ENCODE data around the gene TCEAL2. TPM values are rescaled to one million over a fixed set of nuclear protein-coding genes. Genes with fewer than 3 reads are reported as not detected.

The TCEAL2 gene
- not detected in 2 replicates for total RNA-seq

GRCh38 chrX:102125436-102125835 lies at the start of gene TCEAL2:
Gene TCEAL2, plus strand, starts transcription at chrX:102125679. Its CDS starts 1,152 bp downstream, at chrX:102126831.

GRCh38 chrX:102142274-102142673 lies 16.8 kb downstream of the TCEAL2 start, which contains the start of gene TCEAL6:
Gene TCEAL6, minus strand, starts transcription at chrX:102142481.

GRCh38 chrX:102155806-102156179 lies 30.3 kb downstream of the TCEAL2 start, which contains the start of gene BEX5:
Gene BEX5, minus strand, starts transcription at chrX:102155977. Its CDS starts 1,712 bp downstream, at chrX:102154265.

Other genes starting within 250 kb of the TCEAL2 start
- 0.81 and 2.5 TPM in 2 replicates for gene ZMAT1, start 193.7 kb upstream of the TCEAL2 start, total RNA-seq
- gene TCEAL6, start 16.8 kb downstream of the TCEAL2 start, total RNA-seq = not detected in 2 replicates
- gene BEX5, start 30.3 kb downstream of the TCEAL2 start, total RNA-seq = 0.16 TPM in 1 of 2 replicates, not detected in the other
- gene TCP11X1, start 89.6 kb downstream of the TCEAL2 start, total RNA-seq = not detected in 2 replicates
- gene NXF2, start 121.5 kb downstream of the TCEAL2 start, total RNA-seq = not detected in 2 replicates